Liver (tissue), 3 donors: ENCODE data around the gene KCTD6.

Source experiments
- CTCF ChIP-seq: fragments of 150-350 bp; IDR thresholded peaks from 2 replicates; pipeline ENCODE4 v1.5.1; 2017; ENCODE audit warnings: improper control_type of control experiment, low read depth, low read length; ENCODE audit not compliant: missing input control
- EGR1 ChIP-seq, 2 donors: IDR thresholded peaks; 2 replicates each; pipeline ENCODE4 v1.6.1; 2016 to 2018; ENCODE audit warnings: antibody characterized with exemption in 2 of 2, low read depth in 2 of 2
- FOXA2 ChIP-seq: IDR thresholded peaks from 2 replicates; pipeline ENCODE4 v1.6.1; 2016; ENCODE audit warnings: antibody characterized with exemption
- GABPA ChIP-seq, 2 donors: IDR thresholded peaks in 1 of 2; conservative IDR thresholded peaks in 1 of 2; 2 replicates each; pipeline ENCODE4 v1.6.1; 2016; ENCODE audit warnings: antibody characterized with exemption in 2 of 2, mild to moderate bottlenecking in 1 of 2, moderate library complexity in 1 of 2
- HNF4A ChIP-seq, 2 donors: conservative IDR thresholded peaks; 2 replicates each; pipeline ENCODE4 v1.6.1; 2016; ENCODE audit warnings: antibody characterized with exemption in 2 of 2, mild to moderate bottlenecking in 2 of 2
- REST ChIP-seq: IDR thresholded peaks from 2 replicates; pipeline ENCODE4 v1.6.1; 2016; ENCODE audit warnings: antibody characterized with exemption, mild to moderate bottlenecking
- SP1 ChIP-seq: IDR thresholded peaks from 2 replicates; pipeline ENCODE4 v1.6.1; 2018; ENCODE audit warnings: antibody characterized with exemption, mild to moderate bottlenecking
- YY1 ChIP-seq: IDR thresholded peaks from 2 replicates; pipeline ENCODE4 v1.6.1; 2016; ENCODE audit warnings: antibody characterized with exemption, mild to moderate bottlenecking
- ZBTB33 ChIP-seq: IDR thresholded peaks from 2 replicates; pipeline ENCODE4 v1.6.1; 2016; ENCODE audit warnings: antibody characterized with exemption
- TF ChIP-seq, protein P1 (sequence below): IDR thresholded peaks from 2 replicates; pipeline ENCODE4 v1.6.1; 2016; ENCODE audit warnings: antibody characterized with exemption
- donor health status: healthy.
- donor health status: healthy.

DNA sequence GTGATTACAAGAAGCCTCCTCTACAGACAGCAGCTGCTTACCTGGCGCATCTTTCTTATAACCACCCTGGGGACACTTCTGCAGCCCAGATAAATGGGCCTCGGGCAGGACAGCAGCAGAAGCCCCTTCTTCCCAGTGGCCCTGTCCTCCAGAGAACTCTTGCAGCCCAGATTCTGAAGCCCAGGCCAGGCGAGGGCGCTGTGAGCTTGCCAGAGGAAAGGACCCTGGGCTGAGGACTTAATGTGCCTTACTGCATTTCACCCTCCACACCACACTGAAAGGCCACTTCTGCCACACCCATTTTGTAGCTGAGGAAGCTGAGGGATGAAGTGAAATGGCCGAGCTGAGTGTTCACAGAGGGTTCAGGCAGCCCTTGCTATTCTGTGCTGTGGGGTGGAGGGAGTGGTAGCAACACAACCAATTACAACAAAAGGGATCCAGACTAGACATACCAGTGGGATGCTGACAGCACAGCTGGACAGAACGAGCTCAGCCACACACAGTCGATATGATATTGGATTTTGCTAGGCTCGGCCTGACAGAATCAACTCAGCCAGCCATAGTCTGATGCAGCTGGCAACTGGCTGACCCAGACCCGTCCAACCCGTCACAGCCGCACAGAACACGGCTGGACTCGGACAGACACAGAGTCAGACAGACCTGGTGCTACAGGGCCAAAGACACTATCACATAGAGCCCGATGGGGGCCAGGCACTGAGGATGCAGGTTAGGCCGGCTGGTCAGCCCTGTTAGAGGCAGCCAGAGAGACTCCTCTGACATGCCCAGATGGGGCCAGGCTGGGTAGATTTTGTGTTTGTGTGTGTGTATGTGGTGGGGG lies 37.8 kb downstream of the KCTD6 start:
- TF ChIP-seq CTCF = no peak
- TF ChIP-seq GABPA (IDR thresholded peaks at IDR 0.05 in 1 of 2, conservative IDR thresholded peaks at IDR 0.05 in 1 of 2) = no peak
- TF ChIP-seq EGR1 (IDR thresholded peaks at IDR 0.05; ENCODE audit: low read depth in 2 of 2) = no peak
- TF ChIP-seq REST = no peak
- TF ChIP-seq YY1 = no peak
- no peak for TF ChIP-seq SP1
- no peak for TF ChIP-seq HNF4A (conservative IDR thresholded peaks at IDR 0.05)
- no peak for TF ChIP-seq ZBTB33
- no peak for TF ChIP-seq FOXA2
- TF ChIP-seq, protein P1, sequence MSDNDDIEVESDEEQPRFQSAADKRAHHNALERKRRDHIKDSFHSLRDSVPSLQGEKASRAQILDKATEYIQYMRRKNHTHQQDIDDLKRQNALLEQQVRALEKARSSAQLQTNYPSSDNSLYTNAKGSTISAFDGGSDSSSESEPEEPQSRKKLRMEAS = no peak
